Mesothelial cell of epicardium (in vitro differentiated cells): Measurements from ENCODE around the gene GAS2. TPM values are rescaled to one million over a fixed set of nuclear protein-coding genes. Genes with fewer than 3 reads are reported as not detected.
A peak's percentile ranks its signal among the peaks of the same experiment; 100 is the strongest.

ENCODE experiments used
- DNase-seq, 2 experiments: peaks; one replicate each; pipeline ENCODE4 v3.0.0; 2021; ENCODE audit warnings: low spot score in 2 of 2; ENCODE audit not compliant: unreplicated experiment in 2 of 2
- H3K27ac Mint-ChIP-seq: 2 replicates; pipeline ENCODE4 v1.8.0; 2021; ENCODE audit warnings: mixed read lengths
- H3K27me3 Mint-ChIP-seq: 2 replicates; pipeline ENCODE4 v1.8.0; 2021; ENCODE audit warnings: low read depth, mixed read lengths
- H3K36me3 Mint-ChIP-seq: 2 replicates; pipeline ENCODE4 v1.8.0; 2021; ENCODE audit warnings: mixed read lengths
- H3K4me1 Mint-ChIP-seq: 2 replicates; pipeline ENCODE4 v1.8.0; 2021; ENCODE audit warnings: mixed read lengths
- H3K4me3 Mint-ChIP-seq: 2 replicates; pipeline ENCODE4 v1.8.0; 2021; ENCODE audit warnings: mild to moderate bottlenecking, moderate library complexity, mixed read lengths
- H3K9me3 Mint-ChIP-seq: 2 replicates; pipeline ENCODE4 v1.8.0; 2021; ENCODE audit warnings: mixed read lengths
- CTCF ChIP-seq: fragments of 200-600 bp; sonication (generic); IDR thresholded peaks from one replicate; pipeline ENCODE4 v1.5.0; 2021; ENCODE audit warnings: antibody characterized with exemption; ENCODE audit not compliant: unreplicated experiment
- total RNA-seq: library from RNA; stranded (reverse); gene quantifications from 3 replicates; pipeline ENCODE4 v1.2.1, GENCODE V29; 2021

GAS2 gene
- total RNA-seq, 1 donor from 2014 or later, result 17.8 TPM

GRCh38 chr11:22828373-22828772 is 162.0 kb downstream of the GAS2 start:
- peak overlapping the region; percentile 85 for H3K4me3 Mint-ChIP-seq
- no peak overlapping the region for H3K27ac Mint-ChIP-seq
- TF ChIP-seq CTCF, result no peak
- H3K9me3 Mint-ChIP-seq, result no peaks in the 10 kb centered on the region
- peaks cover 6% of the 10 kb centered on the region for H3K4me1 Mint-ChIP-seq
- peaks cover 5% of the 10 kb centered on the region for H3K36me3 Mint-ChIP-seq
- no peaks in the 10 kb centered on the region for H3K27me3 Mint-ChIP-seq
- no peak for DNase-seq

- DNase-seq, result peak; percentile 85 to 92
- Mint-ChIP-seq H3K4me3 (peak within 1 kb of the TSS; percentile 85), H3K27me3 (no peaks in the 10 kb centered on the region), H3K36me3 (peaks cover 5% of the 10 kb centered on the region), H3K27ac (peak within 1 kb of the TSS; percentile 86), H3K4me1 (peaks cover 6% of the 10 kb centered on the region), H3K9me3 (no peaks in the 10 kb centered on the region)
- TF ChIP-seq CTCF, result peak; percentile 40
These were observed 163.0 kb downstream of the GAS2 start, which contains the start of gene SVIP for GRCh38 chr11:22829231-22830081. Gene SVIP, minus strand, starts transcription at chr11:22829801. Its CDS starts 53 bp downstream, at chr11:22829748.

- peaks cover 6% of the 10 kb centered on the region for H3K4me1 Mint-ChIP-seq
- DNase-seq, result no peak
- no peaks in the 10 kb centered on the region for H3K36me3 Mint-ChIP-seq
- no peaks in the 10 kb centered on the region for H3K27me3 Mint-ChIP-seq
- peak; percentile 5 for TF ChIP-seq CTCF
- peak overlapping the region; percentile 85 for H3K4me3 Mint-ChIP-seq
- no peaks in the 10 kb centered on the region for H3K9me3 Mint-ChIP-seq
- no peak overlapping the region for H3K27ac Mint-ChIP-seq
These were observed 163.6 kb downstream of the GAS2 start for GRCh38 chr11:22830082-22830414.

GRCh38 chr11:22832315-22833015 is 166.1 kb downstream of the GAS2 start:
- no peaks in the 10 kb centered on the region for H3K9me3 Mint-ChIP-seq
- no peak overlapping the region for H3K4me3 Mint-ChIP-seq
- peaks cover 6% of the 10 kb centered on the region for H3K4me1 Mint-ChIP-seq
- no peak for DNase-seq
- H3K27me3 Mint-ChIP-seq, result no peaks in the 10 kb centered on the region
- no peak overlapping the region for H3K27ac Mint-ChIP-seq
- H3K36me3 Mint-ChIP-seq, result no peaks in the 10 kb centered on the region
- TF ChIP-seq CTCF, result no peak

GRCh38 chr11:22846726-22847125 is 180.3 kb downstream of the GAS2 start:
- Mint-ChIP-seq H3K4me1 (no peaks in the 10 kb centered on the region), H3K4me3 (no peak overlapping the region), H3K36me3 (no peaks in the 10 kb centered on the region), H3K27ac (no peak overlapping the region), H3K9me3 (peaks cover 17% of the 10 kb centered on the region), H3K27me3 (no peaks in the 10 kb centered on the region)
- no peak for DNase-seq
- TF ChIP-seq CTCF, result no peak
